GM19238 (cell line): ENCODE data around the gene IRGC.

ENCODE experiments used
- DNase-seq: peaks from one replicate; pipeline ENCODE4 v3.0.0; 2011; ENCODE audit warnings: low spot score; ENCODE audit not compliant: insufficient read length

IRGC gene

DNA sequence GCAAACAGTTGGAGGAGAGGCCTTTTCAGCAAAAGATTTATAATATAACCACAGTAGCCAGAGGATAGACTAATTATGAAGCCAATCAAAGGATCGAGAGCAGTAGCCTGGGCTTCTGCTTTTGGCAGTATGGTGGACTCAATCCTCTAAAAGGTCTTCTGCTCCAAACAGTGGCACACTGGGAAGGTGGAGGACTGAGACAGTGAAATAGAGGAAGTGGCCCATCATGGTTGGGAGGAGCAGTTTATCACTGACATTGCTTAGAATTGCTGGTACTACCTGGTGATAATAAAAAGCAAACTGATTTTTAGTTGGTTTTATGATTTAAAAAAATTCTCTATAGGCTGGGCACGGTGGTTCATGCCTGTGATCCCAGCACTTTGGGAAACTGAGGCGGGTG is 25.0 kb upstream of the IRGC start:
- no peak for DNase-seq

DNA sequence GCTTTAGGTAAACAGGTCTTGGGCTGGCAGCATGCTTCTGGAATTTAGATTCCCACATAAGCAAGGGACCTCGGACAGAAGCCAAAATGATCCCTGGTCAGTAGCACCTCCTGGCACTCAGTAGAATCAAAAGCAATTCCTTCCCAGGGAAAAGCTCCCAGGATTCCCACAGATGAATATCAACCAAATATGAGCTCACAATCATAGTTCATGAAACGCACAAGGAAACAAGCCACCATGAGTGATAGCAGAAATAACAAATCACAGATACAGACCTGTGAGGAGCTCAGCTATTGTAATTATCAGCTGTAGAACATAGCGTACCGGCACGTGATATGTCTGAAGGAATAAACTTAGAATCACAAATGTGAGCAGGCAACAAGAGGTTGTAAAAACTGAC is 24.1 kb upstream of the IRGC start:
- DNase-seq, result no peak

DNA sequence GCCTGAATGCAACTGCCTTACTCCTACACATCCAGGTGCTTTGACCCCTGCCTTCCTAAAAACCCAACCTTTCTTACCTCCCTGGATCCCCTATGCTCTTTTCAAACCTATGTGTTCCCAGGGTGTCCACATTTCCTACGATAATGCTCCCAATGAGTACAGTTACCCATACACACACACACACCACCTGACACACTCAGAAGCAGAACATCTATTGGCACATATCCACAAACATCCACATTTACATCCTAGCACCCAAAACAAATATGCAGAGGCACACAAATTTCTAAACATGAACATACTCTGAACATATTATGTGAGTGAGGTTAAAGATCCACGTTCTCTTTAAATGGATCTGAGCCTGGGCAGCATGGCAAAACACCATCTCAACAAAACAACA is 23.5 kb upstream of the IRGC start:
- DNase-seq, result no peak

DNA sequence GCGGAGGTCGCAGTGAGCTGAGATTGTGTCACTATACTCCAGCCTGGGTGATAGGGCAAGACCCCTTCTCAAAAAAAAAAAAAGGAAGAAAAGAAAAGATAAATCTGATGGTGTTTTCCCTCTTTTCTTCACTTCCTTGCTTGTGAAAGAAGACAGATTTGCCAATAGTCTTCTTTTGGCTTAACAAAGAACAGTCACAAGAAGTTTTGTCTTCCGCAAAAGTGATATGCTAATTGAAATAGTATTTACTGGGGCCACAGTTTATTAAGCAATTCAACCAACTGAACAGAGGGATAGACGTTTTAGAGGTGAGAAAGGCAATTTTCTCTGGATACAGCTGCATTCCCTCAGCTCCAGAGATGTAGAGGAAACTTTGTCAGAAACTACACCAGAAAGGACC is 23.0 kb upstream of the IRGC start:
- DNase-seq, result no peak

DNA sequence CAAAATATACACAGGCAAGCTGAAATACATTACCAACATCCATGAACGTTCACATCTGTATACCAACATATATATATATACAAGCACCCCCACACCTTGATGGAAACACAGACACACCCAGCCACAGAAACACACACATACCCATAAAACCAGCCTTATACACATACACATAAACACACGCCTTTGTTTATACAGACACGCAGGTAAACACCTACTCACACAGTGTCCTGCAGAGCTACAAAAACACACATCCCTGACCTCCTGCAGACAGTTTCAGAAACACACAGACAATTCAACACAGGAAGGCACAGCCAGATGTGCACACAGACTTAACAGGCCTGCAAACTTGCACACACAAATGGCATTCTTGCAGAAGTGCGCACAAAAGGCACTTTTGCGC is 21.3 kb upstream of the IRGC start:
- DNase-seq, result no peak

DNA sequence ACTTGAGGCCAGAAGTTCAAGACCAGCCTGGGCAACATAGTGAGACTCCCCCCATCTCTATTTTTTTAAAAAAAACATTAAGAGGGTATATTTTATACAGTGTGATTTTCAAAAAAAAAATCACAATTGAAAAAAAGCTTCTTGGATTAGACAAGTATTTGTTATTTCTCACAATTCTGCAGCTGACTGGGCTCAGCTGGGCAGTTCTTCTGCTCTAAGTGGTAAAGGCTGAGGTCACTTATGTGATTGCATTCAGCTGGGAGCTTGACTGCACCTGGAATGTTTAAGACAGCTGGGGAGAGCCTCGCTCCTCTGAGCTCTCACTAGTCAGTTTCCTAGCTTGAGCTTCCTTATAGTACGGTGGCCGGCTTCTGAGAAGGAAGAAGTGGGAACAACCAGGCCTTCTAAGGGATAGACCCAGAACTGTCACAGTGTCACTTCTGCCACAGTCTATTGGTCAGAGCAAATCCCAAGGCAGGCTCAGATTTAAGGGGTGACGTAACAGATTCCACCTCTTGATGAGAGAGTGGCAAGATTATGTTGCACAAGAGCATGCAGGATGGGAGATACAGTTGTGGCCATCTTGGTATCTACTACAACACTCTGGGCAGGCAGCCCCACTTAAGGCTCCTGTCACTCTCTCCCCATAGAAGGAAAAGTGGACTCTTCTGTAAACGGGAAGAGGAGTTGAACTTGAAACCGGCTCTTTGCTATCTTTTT is 19.7 kb upstream of the IRGC start:
- DNase-seq, result no peak

DNA sequence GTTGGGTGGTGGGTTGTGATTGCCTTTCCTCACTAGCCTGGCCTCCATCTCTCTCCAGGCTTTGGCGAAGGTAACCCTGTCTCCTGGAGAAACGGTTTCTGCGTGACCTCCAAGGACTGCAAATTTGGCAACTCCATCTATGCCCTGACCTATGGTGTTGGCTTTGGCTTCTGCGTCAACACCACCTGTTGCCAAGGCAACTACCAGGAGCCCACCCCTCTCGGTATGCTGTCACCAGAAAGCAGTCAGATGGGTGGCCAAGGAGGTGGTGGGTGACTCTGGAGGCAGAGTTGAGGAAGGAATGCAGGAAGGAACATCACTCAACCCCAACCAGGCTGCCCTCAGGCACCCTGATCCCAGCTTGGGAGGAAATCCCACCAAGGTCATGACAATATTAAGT is 18.6 kb upstream of the IRGC start:
- DNase-seq, result no peak

DNA sequence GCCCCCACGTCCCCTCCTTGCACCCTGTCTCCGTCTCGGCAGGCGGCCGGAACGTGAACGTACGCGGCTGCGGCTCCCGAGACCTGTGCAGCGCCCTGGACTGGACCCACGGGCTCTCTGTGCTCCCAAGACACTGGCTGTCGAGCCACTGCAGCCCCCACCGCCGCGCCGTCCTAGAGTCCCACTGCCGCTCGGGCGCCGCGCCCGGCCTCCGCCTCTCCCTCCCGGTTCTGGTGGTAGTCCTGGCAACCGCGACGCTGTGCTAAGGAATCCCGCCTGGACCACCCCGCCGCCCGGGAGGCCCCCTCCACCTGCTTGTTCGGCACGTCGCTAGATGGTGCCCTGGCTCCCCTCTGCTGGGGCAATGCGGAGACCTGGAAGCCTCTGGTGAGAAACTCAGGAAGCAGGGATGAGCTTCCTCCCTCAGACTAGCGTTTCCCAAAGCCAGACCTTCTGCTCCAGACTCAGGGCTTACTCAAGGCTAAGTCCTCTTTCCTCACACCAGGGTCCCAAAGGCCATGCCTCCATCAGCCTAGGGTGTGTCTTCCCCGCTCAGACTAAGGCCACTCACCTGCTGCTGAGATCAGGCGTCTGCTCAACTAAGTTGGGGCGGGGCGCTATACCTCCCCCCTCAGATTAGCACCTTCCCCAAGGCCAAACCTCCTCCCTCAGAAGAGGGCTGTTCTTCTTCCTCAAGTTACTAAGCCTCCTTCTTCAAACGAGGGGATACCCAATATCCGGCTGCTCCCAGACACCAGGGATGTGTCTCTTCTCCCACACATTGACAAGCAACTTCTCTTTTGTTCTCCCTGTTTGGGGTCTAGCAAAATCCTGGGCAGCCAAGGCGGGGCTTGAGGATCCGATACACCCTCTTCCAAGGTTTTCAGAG is 16.1 kb upstream of the IRGC start:
- DNase-seq, result no peak

DNA sequence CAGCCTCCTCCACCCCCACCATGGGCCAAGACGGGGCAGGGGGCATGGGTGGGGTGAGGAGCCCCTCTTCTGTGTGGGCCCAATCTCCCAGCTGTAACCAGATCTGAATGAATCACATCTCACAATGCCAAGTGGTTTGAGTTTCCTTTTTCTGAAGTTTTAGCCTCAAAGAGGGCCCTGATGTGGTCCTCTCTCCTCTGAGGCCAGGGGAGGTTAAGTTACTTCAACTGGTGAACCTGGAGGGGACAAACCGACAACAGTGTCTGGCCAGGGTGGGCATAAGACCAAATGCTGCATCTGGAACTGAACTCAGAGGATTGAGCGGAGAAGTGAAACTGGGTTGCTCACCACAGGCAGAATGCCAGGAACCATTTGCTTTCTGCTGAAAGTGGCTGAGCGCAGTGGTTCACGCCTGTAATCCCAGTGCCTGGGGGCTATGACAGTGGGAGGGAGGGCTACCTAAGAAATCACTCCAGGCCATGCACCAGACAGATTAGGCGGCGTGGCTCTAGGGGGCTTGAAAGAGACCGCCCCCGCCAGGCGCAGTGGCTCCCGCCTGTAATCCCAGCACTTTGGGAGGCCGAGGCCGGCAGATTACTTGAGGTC is 15.4 kb upstream of the IRGC start:
- DNase-seq, result no peak

DNA sequence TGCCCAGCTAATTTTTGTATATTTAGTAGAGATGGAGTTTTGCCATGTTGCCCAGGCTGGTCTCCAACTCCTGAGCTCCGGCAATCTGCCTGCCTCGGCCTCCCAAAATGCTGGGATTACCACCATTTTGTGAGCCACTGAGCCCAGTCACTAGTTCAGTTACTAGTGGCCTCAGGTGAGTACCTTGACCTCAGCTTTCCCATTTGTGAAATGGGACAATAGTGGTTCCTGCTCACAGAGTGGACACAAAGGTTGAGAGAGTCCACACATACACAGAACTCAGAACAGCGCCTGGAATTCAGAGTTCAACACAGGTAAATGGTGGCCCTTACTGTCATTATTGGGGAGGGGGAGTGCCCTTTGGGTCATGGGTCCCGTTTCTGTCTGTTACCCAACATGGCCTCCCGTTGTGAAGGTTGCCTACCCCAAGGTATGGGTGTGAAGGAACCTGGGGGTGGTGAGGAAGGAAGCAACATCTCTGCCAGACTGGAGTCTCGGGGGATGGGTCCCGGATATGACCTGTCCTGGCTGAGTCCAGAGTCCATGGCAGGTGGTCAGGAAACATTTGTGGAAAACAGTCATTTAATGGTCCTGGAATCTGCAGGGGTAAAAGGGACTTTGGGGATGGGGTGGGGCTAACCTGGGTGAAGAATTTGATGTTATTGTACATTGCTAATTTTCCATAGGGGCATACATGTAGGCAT is 11.7 kb upstream of the IRGC start:
- DNase-seq, result no peak

DNA sequence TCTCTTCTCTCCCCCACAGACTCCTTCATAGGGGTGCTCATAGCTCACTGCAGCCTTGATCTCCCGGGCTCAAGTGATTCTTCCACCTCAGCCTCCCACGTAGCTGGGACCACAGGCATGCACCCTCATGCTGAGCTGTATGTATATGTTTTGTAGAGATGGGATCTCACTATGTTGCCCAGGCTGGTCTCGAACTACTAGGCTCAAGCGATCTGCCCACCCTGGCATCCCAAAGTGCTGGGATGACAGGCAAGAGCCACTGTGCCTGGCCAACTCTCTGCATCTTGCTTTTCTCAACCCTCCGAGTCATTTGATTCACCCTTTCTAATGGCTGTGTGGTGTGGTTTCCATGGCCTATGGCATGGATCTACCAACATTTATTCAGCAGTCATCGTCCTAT is 10.1 kb upstream of the IRGC start:
- no peak for DNase-seq

DNA sequence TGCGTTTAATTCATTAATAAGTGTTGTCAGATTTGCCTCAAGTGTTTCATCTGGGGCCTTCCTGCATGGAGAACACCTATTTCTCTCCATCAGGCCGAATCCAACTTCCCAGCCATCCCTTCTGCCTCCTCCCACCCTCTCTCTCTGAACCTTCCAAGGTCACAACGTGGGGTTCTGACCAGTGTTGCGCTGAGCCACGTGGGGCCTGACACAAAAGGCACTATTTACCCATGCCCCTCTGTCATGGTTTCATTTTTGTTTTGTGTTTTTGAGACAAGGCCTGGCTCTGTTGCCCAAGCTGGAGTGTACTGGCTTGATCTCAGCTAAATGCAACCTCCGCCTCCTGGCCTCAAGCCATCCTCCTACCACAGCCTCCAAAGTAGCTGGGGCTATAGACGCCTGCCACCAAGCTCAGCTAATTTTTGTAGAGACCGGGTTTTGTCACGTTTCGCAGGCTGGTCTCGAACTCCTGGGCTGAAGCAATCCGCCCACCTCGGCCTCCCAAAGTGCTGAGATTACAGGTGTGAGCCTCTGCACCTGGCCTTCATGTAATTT is 8.6 kb upstream of the IRGC start:
- DNase-seq, result no peak

DNA sequence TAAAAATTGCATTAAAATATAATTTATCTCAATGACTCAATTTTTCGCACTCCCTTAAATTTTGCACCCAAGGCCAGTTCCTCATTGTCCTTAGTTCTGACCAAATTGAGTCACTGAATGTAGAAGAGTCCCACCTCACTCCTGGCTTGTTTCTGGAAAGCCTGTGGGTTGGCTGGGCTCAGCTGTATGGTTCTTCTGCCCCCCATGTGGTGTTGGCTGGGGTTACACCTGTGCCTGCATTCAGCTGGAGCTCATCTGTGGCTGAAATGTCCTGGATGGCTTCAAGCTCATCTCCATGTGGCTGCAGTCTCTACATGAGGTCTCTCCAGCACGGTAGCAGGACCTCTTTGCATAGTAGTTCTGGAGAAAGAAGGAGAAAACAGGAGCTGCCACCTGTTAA is 7.2 kb upstream of the IRGC start:
- no peak for DNase-seq

DNA sequence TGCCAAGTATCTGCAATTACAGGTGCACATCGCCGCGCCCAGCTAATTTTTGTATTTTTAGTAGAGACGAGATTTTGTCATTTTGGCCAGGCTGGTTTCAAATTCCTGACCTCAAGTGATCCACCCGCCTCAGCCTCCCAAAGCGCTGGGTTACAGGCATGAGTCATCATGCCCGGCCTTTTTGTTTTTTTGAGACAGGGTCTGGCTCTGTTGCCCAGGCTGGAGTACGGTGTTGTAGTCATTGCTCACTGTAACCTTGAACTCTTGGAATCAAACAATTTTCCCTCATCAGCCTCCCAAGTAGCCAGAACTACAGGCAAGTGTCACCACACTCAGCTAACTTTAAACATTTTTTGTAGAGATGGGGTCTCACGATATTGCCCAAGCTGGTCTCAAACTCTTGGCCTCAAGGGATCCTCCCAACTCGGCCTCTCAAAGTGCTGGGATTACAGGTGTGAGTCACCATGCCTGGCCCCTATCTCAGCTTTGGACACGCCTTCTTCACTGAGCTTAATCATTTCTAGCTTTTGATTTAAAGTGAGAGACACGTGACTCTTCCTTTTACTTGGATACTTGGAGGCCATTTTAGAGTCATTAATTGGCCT is 4.0 kb upstream of the IRGC start:
- DNase-seq, result no peak

DNA sequence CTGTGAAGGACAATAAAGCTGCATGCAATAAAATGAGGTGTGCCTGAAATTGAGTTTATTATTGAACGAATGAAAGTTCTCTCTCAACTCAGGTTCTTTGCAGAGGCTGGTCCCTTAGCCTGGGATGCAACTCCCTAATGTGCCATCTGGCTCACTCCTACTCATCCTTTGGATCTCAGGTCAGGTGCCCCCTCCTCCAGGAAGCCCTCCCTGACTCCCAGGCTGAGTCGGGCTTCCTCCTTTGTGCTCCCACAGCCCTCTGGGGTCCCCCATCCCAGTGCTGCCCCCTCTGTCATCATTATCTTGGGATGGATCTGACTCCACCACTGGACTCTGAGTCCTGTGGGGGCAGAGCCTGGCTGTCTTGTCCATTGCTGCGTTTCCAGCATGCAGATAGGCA is 2.7 kb upstream of the IRGC start:
- no peak for DNase-seq

DNA sequence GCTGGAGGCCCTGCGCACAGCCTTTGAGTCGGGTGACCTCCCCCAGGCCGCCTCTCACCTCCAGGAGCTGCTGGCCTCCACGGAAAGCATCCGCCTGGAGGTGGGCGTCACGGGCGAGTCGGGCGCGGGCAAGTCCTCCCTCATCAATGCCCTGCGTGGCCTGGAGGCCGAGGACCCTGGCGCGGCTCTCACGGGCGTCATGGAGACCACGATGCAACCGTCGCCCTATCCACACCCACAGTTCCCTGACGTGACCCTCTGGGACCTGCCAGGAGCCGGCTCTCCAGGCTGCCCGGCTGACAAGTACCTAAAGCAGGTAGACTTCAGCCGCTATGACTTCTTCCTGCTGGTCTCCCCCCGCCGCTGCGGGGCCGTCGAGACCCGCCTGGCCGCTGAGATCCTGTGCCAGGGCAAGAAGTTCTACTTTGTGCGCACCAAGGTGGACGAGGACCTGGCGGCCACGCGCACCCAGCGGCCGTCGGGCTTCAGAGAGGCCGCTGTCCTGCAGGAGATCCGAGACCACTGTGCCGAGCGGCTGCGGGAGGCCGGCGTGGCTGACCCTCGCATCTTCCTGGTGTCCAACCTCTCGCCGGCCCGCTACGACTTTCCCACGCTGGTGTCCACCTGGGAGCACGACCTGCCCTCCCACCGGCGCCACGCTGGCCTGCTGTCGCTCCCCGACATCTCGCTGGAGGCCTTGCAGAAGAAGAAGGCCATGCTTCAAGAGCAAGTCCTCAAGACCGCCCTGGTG is 2.9 kb downstream of the IRGC start:
- no peak for DNase-seq

DNA sequence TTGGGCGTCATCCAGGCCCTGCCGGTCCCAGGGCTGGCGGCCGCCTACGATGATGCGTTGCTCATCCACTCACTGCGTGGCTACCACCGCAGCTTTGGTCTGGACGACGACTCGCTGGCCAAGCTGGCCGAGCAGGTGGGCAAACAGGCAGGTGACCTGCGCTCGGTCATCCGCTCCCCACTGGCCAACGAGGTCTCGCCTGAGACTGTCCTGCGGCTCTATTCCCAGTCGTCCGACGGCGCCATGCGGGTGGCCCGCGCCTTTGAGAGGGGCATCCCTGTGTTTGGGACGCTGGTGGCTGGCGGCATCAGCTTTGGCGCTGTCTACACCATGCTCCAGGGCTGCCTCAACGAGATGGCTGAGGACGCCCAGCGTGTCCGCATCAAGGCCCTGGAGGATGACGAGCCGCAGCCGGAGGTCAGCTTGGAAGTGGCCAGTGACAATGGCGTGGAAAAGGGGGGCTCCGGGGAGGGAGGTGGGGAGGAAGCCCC is 3.5 kb downstream of the IRGC start:
- DNase-seq, result no peak

DNA sequence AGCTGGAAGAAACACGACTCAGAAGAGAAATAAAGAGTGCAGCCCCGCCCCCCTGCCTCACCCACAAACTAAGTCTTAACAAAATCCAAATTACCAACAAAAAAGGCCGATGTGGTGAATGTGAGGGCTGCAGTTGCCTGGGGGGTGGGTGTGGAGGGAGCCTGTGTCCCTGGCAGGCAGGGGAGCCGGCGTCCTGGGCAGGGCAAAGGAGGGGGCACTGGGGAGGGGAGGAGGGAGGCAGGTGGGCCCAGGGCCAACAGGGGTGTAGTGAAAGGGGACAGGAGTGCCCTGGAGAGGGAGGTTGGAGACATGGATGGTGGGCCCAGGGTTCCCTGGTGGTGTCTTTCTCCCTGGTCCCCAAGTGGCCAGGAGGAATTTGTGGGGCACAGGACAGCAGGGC is 4.0 kb downstream of the IRGC start:
- no peak for DNase-seq

DNA sequence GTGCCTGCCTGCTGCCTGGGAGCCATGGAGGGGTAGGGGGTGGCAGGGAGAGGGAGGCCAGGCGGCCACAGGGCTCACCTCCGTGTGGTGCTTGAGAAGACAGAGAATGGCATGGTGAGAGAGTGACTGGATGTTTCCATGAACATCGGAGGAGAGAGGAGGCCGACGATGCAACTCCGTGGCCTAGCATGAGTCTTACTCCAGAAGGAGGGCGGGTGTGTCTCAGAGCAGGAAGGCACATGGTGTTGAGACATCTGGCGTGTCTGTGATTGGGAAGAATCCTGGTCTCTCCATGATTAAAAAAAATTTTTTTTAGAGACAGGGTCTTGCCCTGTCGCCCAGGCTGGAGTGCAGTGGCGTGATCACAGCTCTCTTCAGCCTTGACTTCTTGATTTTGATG is 5.1 kb downstream of the IRGC start:
- no peak for DNase-seq

DNA sequence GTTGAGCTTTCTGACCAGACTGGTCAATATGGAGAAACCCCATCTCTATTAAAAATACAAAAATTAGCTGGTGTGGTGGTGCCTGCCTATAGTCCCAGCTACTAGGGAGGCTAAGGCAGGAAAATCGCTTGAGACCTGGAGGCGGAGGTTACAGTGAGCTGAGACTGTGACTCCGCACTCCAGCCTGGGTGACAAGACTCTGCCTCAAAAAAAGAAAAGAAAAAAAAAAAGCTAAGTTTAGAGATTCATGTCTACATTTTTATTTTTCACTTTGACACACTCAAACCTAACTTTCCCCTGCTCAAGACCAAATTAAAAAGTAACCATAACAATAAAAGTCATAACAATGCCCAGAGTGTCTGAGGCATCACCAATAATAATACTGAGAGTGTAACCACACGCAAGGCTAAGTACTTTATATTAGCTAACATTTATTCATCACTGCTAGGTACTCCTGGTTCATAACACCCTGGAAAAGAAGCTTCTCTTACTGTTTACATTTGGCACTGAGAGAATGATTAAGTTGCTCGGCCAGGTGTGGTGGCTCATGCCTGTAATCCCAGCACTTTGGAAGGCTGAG is 5.7 kb downstream of the IRGC start:
- no peak for DNase-seq
